ENCODE data around the gene CRIM1. TPM values are rescaled to one million over a fixed set of nuclear protein-coding genes. Genes with fewer than 3 reads are reported as not detected.

Gene CRIM1
- polyA plus RNA-seq, 2 of the 4 experiments (the other 2 are of a cell fraction): 127 to 208 TPM

DNA sequence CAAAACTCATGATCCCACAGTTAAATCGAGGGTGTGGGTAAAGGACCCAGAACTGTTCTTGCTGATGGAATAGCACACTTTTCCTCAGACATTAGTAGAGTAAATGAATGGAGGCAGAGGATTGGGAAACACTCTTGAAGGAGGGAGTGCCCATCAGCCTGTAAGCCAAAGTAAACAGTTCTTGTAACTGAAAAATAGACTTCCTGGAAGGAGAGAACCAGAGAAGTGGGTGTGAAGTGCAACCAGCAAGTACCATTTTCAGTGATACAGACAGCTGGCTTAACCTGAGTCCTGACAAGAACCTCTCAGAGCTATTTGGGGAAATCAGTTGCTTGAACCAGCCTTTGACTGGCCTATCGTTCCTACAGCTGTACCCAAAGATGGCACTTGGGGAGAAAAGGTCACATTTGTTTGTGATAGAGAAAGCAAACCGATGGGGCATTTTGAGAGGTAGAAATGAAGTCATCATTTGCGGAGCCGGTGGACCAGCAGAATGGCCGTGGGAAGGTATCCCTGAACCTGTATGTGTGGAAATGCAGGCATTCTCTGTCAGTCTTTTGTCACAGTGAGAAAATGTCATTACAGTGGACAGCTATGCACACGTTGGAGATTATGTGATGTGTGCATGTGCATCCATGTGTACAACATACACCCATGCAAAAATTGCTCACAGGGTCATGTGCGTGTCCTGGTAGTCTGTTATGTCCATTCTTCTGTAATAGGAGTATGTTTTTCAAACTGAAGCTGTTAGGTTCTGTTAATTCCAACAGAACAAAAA, 17.8 kb downstream of the CRIM1 start (continued):
- 0 out of 2 replicates have a peak, but pooled peaks have one; percentile 10 for TF ChIP-seq FOSL2 (IDR thresholded peaks at IDR 0.05)
- TF ChIP-seq FOSL2 (CRISPR knock-in tag; IDR thresholded peaks at IDR 0.05): 0 out of 2 replicates have a peak, but pooled peaks have one; percentile 27
- peak; percentile 93 to 95 for TF ChIP-seq CEBPB (IDR thresholded peaks at IDR 0.05)
- no peak for TF ChIP-seq EHF (CRISPR knock-in tag; IDR thresholded peaks at IDR 0.05)
- TF ChIP-seq, protein P1, sequence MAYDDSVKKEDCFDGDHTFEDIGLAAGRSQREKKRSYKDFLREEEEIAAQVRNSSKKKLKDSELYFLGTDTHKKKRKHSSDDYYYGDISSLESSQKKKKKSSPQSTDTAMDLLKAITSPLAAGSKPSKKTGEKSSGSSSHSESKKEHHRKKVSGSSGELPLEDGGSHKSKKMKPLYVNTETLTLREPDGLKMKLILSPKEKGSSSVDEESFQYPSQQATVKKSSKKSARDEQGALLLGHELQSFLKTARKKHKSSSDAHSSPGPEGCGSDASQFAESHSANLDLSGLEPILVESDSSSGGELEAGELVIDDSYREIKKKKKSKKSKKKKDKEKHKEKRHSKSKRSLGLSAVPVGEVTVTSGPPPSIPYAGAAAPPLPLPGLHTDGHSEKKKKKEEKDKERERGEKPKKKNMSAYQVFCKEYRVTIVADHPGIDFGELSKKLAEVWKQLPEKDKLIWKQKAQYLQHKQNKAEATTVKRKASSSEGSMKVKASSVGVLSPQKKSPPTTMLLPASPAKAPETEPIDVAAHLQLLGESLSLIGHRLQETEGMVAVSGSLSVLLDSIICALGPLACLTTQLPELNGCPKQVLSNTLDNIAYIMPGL (CRISPR knock-in tag; IDR thresholded peaks at IDR 0.05; ENCODE audit: borderline replicate concordance): no peak; the same call in 1 of the 2 replicates
- TF ChIP-seq MAZ (IDR thresholded peaks at IDR 0.05; ENCODE audit: borderline replicate concordance, low read depth, low read length): no peak
- no peak for TF ChIP-seq CBX2 (IDR thresholded peaks at IDR 0.05; ENCODE audit: borderline replicate concordance, low read depth)
- peak; percentile 90 for TF ChIP-seq FOXS1 (CRISPR knock-in tag; IDR thresholded peaks at IDR 0.05)
- no peak for TF ChIP-seq MAFK (IDR thresholded peaks at IDR 0.05; ENCODE audit: partially characterized antibody)
- TF ChIP-seq SMC3 (IDR thresholded peaks at IDR 0.05): no peak

- Histone ChIP-seq H3K4me1 (peaks cover 100% of the 10 kb centered on the region), H3K9me3 (no peaks in the 10 kb centered on the region), H3K4me3 (no peak overlapping the region), H3K27ac (peak overlapping the region; percentile 75 to 88), H3K4me2 (peak overlapping the region; percentile 90)
- FAIRE-seq: peak; percentile 86
- POLR2A ChIA-PET: no interaction called here
- TF ChIP-seq, protein P2, sequence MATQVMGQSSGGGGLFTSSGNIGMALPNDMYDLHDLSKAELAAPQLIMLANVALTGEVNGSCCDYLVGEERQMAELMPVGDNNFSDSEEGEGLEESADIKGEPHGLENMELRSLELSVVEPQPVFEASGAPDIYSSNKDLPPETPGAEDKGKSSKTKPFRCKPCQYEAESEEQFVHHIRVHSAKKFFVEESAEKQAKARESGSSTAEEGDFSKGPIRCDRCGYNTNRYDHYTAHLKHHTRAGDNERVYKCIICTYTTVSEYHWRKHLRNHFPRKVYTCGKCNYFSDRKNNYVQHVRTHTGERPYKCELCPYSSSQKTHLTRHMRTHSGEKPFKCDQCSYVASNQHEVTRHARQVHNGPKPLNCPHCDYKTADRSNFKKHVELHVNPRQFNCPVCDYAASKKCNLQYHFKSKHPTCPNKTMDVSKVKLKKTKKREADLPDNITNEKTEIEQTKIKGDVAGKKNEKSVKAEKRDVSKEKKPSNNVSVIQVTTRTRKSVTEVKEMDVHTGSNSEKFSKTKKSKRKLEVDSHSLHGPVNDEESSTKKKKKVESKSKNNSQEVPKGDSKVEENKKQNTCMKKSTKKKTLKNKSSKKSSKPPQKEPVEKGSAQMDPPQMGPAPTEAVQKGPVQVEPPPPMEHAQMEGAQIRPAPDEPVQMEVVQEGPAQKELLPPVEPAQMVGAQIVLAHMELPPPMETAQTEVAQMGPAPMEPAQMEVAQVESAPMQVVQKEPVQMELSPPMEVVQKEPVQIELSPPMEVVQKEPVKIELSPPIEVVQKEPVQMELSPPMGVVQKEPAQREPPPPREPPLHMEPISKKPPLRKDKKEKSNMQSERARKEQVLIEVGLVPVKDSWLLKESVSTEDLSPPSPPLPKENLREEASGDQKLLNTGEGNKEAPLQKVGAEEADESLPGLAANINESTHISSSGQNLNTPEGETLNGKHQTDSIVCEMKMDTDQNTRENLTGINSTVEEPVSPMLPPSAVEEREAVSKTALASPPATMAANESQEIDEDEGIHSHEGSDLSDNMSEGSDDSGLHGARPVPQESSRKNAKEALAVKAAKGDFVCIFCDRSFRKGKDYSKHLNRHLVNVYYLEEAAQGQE (IDR thresholded peaks at IDR 0.05): no peak
- TF ChIP-seq MYC (IDR thresholded peaks at IDR 0.05; ENCODE audit: borderline replicate concordance, low read length) (no peak), POLR2A (IDR thresholded peaks at IDR 0.05; ENCODE audit: low read length) (no peak), JUNB (IDR thresholded peaks at IDR 0.05) (no peak; the same call in 1 of the 2 replicates), KDM5A (IDR thresholded peaks at IDR 0.05) (no peak), ATOH8 (CRISPR knock-in tag; IDR thresholded peaks at IDR 0.05; ENCODE audit: low read depth) (no peak), GATA3 (IDR thresholded peaks at IDR 0.05; ENCODE audit: borderline replicate concordance) (peak; percentile 13; the same call in 1 of the 2 replicates), MAX (IDR thresholded peaks at IDR 0.05) (peak; percentile 38; the same call in 1 of the 2 replicates), RNF2 (IDR thresholded peaks at IDR 0.05; ENCODE audit: borderline replicate concordance, low read depth) (no peak), FOSL2 (IDR thresholded peaks at IDR 0.05) (no peak), FOSL2 (CRISPR knock-in tag; IDR thresholded peaks at IDR 0.05) (no peak), NFE2L2 (conservative IDR thresholded peaks at IDR 0.05; ENCODE audit: low read length) (no peak), KDM1A (IDR thresholded peaks at IDR 0.05; ENCODE audit: low read depth) (no peak), JUN (IDR thresholded peaks at IDR 0.05) (peak in 1 of 2 experiments; percentile 24; a peak in 1 of 5 replicates), TP53 (CRISPR knock-in tag; IDR thresholded peaks at IDR 0.05) (no peak), CEBPB (IDR thresholded peaks at IDR 0.05) (peak; percentile 60 to 83; a peak in 3 of 4 replicates)
- peak in 1 of 2 experiments; percentile 11; a peak in 2 of 6 replicates for ATAC-seq
- CTCF ChIA-PET: interaction anchor here (1.0 to 6.5 kb wide), 8 partner anchors 11 to 99 kb away, joined by 3 to 37 read pairs (median 4); no protein-coding TSS in a partner anchor
- peak in 1 of 2 experiments; percentile 62 for DNase-seq (ENCODE audit: low read depth in 1 of 2, low spot score in 1 of 2)
- WGBS (ENCODE audit: missing lambda C conversion rate): 21% methylated on average over 3 of the region's 3 CpGs
Measured at GRCh38 chr2:36374585-36374984, 19.0 kb downstream of the CRIM1 start.
